ENCODE results near the gene CD300C. TPM values are rescaled to one million over a fixed set of nuclear protein-coding genes. Genes with fewer than 3 reads are reported as not detected.
"Not testable (repeated sequence)": the region's sequence is repeated elsewhere in the genome, so short reads cannot be mapped to it uniquely, and the experiment has no call there.

The CD300C gene
- total and polyA plus RNA-seq, 2 experiments from 2014 or later = 0.76 to 1.4 TPM

- peak; percentile 94 for DNase-seq
- 20 to 21% methylated on average over 7 of the region's 7 CpGs for whole genome bisulfite sequencing, 2 experiments (ENCODE audit: low coverage in 1 of 2, low lambda C conversion rate in 2 of 2, missing lambda C conversion rate in 2 of 2)
- H3K79me2 ChIP-seq (ENCODE audit: insufficient read depth) = no peaks in the 10 kb centered on the region
- H3F3A ChIP-seq (ENCODE audit: insufficient read depth) = peaks cover 36% of the 10 kb centered on the region
- no peaks in the 10 kb centered on the region for H3K27me3 ChIP-seq (replicated peaks; ENCODE audit: insufficient read depth)
- in situ Hi-C loops (cut with MboI) = no loop called here
- peak overlapping the region; percentile 80 for H3K4me2 ChIP-seq (ENCODE audit: unreplicated experiment)
- no peak for TF ChIP-seq EZH2phosphoT487 (IDR thresholded peaks at IDR 0.05; ENCODE audit: insufficient read depth, low read depth)
- no peak for TF ChIP-seq EZH2 (IDR thresholded peaks at IDR 0.05; ENCODE audit: insufficient read depth, poor library complexity, severe bottlenecking)
- H3K9me3 ChIP-seq (ENCODE audit: low read depth) = no peaks in the 10 kb centered on the region
- H2AFZ ChIP-seq = no peak overlapping the region
- H4K20me1 ChIP-seq (ENCODE audit: insufficient read depth) = no peaks in the 10 kb centered on the region
- H3K4me1 ChIP-seq (ENCODE audit: insufficient read depth) = peaks cover 18% of the 10 kb centered on the region
- peak overlapping the region; percentile 98 for H3K27ac ChIP-seq
- H3K4me3 ChIP-seq = no peak overlapping the region
- peak overlapping the region; percentile 82 for H3K9ac ChIP-seq
- H3K36me3 ChIP-seq (ENCODE audit: low read depth) = no peaks in the 10 kb centered on the region
- no peaks in the 10 kb centered on the region for H3K9me2 ChIP-seq (ENCODE audit: insufficient read depth)
These were observed 33.3 kb downstream of the CD300C start for GRCh38 chr17:74512624-74513091.

DNA sequence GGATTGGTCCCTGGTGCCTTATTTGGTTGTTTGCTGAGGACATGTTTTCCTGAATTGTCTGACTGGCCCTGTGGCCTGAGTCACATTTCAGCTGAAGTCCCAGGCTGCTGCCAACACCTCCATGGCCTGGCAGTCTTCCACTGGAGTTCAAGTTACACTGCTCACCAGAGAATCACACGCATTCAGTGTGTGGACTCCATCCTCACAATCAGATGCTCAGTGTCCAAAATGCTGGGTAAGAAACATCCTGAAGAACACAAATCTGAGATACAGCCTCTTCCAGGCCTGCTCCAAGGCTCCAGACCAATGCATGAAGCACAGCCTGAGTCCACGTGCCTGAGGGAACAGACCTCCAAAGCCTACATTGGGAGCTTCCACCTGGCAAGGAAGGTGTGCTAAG lies 33.9 kb downstream of the CD300C start:
- TF ChIP-seq EZH2 (IDR thresholded peaks at IDR 0.05; ENCODE audit: insufficient read depth, poor library complexity, severe bottlenecking) = no peak
- TF ChIP-seq EZH2phosphoT487 (IDR thresholded peaks at IDR 0.05; ENCODE audit: insufficient read depth, low read depth) = no peak
- DNase-seq = peak; percentile 94
- Histone ChIP-seq H3K36me3 (ENCODE audit: low read depth) (no peaks in the 10 kb centered on the region), H3K9ac (peak overlapping the region; percentile 82), H3K4me2 (ENCODE audit: unreplicated experiment) (peak overlapping the region; percentile 80), H3K9me3 (ENCODE audit: low read depth) (no peaks in the 10 kb centered on the region), H3K27ac (peak overlapping the region; percentile 98), H3F3A (ENCODE audit: insufficient read depth) (peaks cover 36% of the 10 kb centered on the region), H3K9me2 (ENCODE audit: insufficient read depth) (no peaks in the 10 kb centered on the region), H4K20me1 (ENCODE audit: insufficient read depth) (no peaks in the 10 kb centered on the region), H3K79me2 (ENCODE audit: insufficient read depth) (no peaks in the 10 kb centered on the region), H2AFZ (peak overlapping the region; percentile 15; the same call in 1 of the 2 replicates), H3K27me3 (replicated peaks; ENCODE audit: insufficient read depth) (no peaks in the 10 kb centered on the region), H3K4me3 (no peak overlapping the region), H3K4me1 (ENCODE audit: insufficient read depth) (peaks cover 18% of the 10 kb centered on the region)
- WGBS, 2 experiments (ENCODE audit: low coverage in 1 of 2, low lambda C conversion rate in 2 of 2, missing lambda C conversion rate in 2 of 2) = 33 to 39% methylated on average over 2 of the region's 2 CpGs
- in situ Hi-C loops (cut with MboI) = no loop called here

- H3K36me3 ChIP-seq (ENCODE audit: low read depth) = no peaks in the 10 kb centered on the region
- H3K79me2 ChIP-seq (ENCODE audit: insufficient read depth) = no peaks in the 10 kb centered on the region
- H3K27ac ChIP-seq = no peak overlapping the region
- DNase-seq = no peak
- peaks cover 19% of the 10 kb centered on the region for H3F3A ChIP-seq (ENCODE audit: insufficient read depth)
- in situ Hi-C loops (cut with MboI) = no loop called here
- H3K9me3 ChIP-seq (ENCODE audit: low read depth) = no peaks in the 10 kb centered on the region
- H3K4me1 ChIP-seq (ENCODE audit: insufficient read depth) = peaks cover 18% of the 10 kb centered on the region
- no peak overlapping the region for H3K4me2 ChIP-seq (ENCODE audit: unreplicated experiment)
- no peak overlapping the region for H3K4me3 ChIP-seq
- no peaks in the 10 kb centered on the region for H3K27me3 ChIP-seq (replicated peaks; ENCODE audit: insufficient read depth)
- no peak overlapping the region for H3K9ac ChIP-seq
- no peaks in the 10 kb centered on the region for H4K20me1 ChIP-seq (ENCODE audit: insufficient read depth)
- TF ChIP-seq EZH2phosphoT487 (IDR thresholded peaks at IDR 0.05; ENCODE audit: insufficient read depth, low read depth) (no peak), EZH2 (IDR thresholded peaks at IDR 0.05; ENCODE audit: insufficient read depth, poor library complexity, severe bottlenecking) (no peak)
- H2AFZ ChIP-seq = no peak overlapping the region
- H3K9me2 ChIP-seq (ENCODE audit: insufficient read depth) = no peaks in the 10 kb centered on the region
These were observed 37.8 kb downstream of the CD300C start for GRCh38 chr17:74508156-74508555.

DNA sequence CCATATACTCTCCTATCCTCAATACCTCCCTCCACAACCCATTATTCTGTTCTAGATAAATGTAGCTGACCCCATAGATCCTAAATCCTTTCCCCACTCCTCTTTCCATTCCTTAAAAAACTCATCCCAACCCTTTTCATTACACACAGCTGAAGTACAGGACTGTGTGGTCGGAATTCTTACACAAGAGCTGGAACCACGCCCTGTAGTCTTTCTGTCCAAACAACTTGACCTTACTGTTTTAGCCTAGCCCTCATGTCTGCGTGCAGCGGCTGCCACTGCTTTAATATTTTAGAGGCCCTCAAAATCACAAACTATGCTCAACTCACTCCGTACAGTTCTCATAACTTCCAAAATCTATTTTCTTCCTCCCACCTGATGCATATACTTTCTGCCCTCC lies 42.0 kb downstream of the CD300C start:
- H3K4me2 ChIP-seq (ENCODE audit: unreplicated experiment); H3K36me3 ChIP-seq (ENCODE audit: low read depth); H3K9me3 ChIP-seq (ENCODE audit: low read depth); H3K27ac ChIP-seq; H3K4me1 ChIP-seq (ENCODE audit: insufficient read depth); H2AFZ ChIP-seq; H3K9ac ChIP-seq; H3K79me2 ChIP-seq (ENCODE audit: insufficient read depth); H3K4me3 ChIP-seq; H3F3A ChIP-seq (ENCODE audit: insufficient read depth); H3K27me3 ChIP-seq (replicated peaks; ENCODE audit: insufficient read depth); in situ Hi-C loops (cut with MboI); H3K9me2 ChIP-seq (ENCODE audit: insufficient read depth); H4K20me1 ChIP-seq (ENCODE audit: insufficient read depth): not testable (repeated sequence)
- 55 to 58% methylated on average over 5 of the region's 5 CpGs for WGBS, 2 experiments (ENCODE audit: low coverage in 1 of 2, low lambda C conversion rate in 2 of 2, missing lambda C conversion rate in 2 of 2)
- peak; percentile 36 for DNase-seq

- DNase-seq = no peak
- Histone ChIP-seq H3K4me1 (ENCODE audit: insufficient read depth) (no peaks in the 10 kb centered on the region), H3K4me2 (ENCODE audit: unreplicated experiment) (no peak overlapping the region), H4K20me1 (ENCODE audit: insufficient read depth) (no peaks in the 10 kb centered on the region), H2AFZ (no peak overlapping the region), H3K4me3 (no peak overlapping the region), H3K27ac (no peak overlapping the region), H3K36me3 (ENCODE audit: low read depth) (no peaks in the 10 kb centered on the region), H3K9me3 (ENCODE audit: low read depth) (no peaks in the 10 kb centered on the region), H3K79me2 (ENCODE audit: insufficient read depth) (no peaks in the 10 kb centered on the region), H3K9me2 (ENCODE audit: insufficient read depth) (no peaks in the 10 kb centered on the region), H3K9ac (no peak overlapping the region), H3K27me3 (replicated peaks; ENCODE audit: insufficient read depth) (no peaks in the 10 kb centered on the region), H3F3A (ENCODE audit: insufficient read depth) (no peaks in the 10 kb centered on the region)
- in situ Hi-C loops (cut with MboI) = no loop called here
- TF ChIP-seq EZH2 (IDR thresholded peaks at IDR 0.05; ENCODE audit: insufficient read depth, poor library complexity, severe bottlenecking) (no peak), EZH2phosphoT487 (IDR thresholded peaks at IDR 0.05; ENCODE audit: insufficient read depth, low read depth) (no peak)
- WGBS, 2 experiments (ENCODE audit: low coverage in 1 of 2, low lambda C conversion rate in 2 of 2, missing lambda C conversion rate in 2 of 2) = 62 to 76% methylated on average over 6 of the region's 6 CpGs
These were observed 43.1 kb downstream of the CD300C start for GRCh38 chr17:74502861-74503260.
